HG03064 (cell line): ENCODE results near the gene CELA3B.
"Not testable (repeated sequence)": the region's sequence is repeated elsewhere in the genome, so short reads cannot be mapped to it uniquely, and the experiment has no call there.

Source experiments
- ATAC-seq: cut with Tn5 transposase; IDR thresholded peaks from one replicate; pipeline ENCODE4 v1.9.1; 2021; ENCODE audit warnings: low read depth; ENCODE audit not compliant: unreplicated experiment

Gene CELA3B

DNA sequence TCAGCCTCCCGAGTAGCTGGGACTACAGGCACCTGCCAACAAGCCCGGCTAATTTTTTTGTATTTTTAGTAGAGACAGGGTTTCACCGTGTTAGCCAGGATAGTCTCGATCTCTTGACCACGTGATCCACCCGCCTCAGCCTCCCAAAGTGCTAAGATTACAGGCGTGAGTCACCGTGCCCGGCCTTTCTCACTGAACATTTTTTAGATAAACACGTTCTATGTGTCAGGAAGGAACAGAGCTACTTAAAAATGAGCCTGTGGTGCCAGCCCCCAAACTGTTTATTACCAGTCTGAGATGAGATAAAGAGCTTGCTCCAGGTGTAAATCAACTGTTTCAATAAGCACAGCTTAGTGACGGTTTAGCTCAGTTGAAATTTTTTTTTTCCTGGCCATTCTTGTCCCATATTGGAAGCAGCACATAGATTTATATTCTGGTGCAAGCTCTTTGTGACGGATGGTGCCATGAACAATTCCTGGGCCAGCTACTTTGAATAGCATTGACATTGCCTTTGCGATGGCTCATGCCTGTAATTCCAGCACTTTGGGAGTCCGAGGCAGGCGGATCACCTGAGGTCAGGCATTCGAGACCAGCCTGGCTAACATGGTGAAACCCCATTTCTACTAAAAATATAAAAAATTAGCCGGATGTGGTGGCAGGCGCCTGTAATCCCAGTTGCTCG lies 33.7 kb upstream of the CELA3B start:
- not testable (repeated sequence) for ATAC-seq

DNA sequence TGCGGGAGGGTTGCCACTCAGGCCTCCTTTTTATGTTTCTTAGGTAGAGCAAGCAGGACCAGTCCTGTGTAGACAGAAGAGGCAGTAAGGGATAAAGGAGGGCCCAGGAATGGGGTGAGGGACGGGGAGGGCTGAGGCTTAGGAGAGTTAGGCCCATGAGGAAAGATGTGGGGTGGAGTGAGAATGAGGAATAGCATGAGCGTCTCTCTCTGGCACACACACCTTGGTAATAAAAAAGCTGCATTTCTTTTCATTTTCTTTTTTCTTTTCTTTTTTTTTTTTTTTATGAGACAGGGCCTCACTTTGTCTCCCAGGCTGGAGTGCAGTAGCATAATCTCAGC lies 32.1 kb upstream of the CELA3B start:
- no peak for ATAC-seq

GRCh38 chr1:21946836-21947587 lies 29.8 kb upstream of the CELA3B start:
- ATAC-seq, result no peak

GRCh38 chr1:21950734-21951133 lies 26.1 kb upstream of the CELA3B start:
- no peak for ATAC-seq

GRCh38 chr1:21951226-21951870 lies 25.5 kb upstream of the CELA3B start:
- no peak for ATAC-seq

DNA sequence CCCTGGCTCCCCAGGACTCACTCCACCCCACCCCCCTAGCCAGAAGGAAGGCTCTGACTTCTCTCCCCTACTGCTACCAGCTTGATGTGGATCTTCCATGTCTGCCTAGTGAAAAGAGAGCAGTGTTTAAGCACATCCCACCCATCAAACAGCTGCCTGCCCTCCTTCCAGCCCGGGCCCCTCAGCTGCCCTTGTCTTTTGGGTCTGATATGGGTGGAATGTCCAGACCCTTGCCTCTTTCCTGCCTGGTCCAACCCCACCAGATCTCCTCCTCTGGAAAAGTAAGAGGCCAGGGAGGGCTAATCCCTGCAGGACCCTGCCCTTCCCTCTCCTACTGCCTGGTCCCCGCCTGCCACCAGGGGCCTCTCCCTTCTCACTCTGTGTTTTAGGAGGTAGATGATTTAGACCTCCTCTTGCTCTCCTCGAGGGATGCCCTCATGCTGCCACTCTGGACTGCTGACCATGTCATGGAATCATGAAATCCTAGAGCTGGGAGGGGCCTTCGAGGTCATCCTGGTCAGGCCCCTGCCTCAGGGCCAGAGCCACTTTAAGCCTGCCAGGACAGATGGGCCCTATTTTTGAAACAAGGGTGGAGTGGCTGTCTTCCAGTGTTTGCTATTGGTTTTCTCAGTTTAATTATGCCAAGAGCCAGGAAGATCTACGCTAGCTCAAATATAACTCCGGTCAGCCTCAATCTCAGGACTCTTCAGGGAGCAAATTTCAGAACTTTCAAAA lies 23.9 kb upstream of the CELA3B start:
- ATAC-seq, result no peak

DNA sequence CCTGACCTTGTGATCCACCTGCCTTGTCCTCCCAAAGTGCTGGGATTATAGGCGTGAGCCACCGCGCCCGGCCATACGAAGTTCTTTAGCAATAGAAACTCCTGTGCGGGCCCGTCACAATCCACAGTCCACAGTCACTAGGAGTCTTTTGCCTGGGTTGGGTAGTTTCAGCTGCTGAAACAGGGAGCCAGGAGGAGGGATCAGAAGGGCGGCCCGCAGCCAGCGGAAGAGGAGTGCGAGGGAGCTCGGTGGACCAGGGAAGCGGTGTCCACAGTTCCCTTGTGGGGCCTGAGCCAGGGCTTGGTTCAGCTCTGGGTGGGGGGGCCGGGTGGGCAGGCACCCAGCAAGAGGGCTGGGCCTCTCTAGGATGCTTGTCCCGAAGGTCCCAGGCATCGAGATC lies 21.8 kb upstream of the CELA3B start:
- no peak for ATAC-seq

GRCh38 chr1:21955501-21956281 lies 21.1 kb upstream of the CELA3B start:
- no peak for ATAC-seq

- ATAC-seq, result no peak
These were observed 19.9 kb upstream of the CELA3B start for GRCh38 chr1:21956720-21957552.

DNA sequence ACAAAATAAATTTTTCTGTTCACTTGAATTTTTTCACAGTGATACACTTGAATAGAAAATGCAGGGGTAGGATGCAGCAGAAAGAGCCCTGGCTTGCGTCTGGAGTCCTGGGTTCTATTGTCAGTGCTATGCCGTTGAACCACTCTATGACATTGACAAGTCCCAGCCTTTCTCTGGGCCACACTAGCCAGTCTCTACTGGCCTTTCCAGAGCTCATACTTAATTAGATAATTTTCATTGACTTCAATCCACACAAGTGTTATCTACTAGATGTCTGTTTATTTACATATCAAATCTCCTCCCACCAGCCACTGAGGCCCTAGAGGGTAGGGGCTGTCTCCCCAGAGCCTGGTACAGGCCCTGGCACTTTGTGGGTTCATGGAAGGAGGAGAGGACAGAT lies 15.5 kb upstream of the CELA3B start:
- ATAC-seq, result no peak

GRCh38 chr1:21961799-21962198 lies 15.0 kb upstream of the CELA3B start:
- ATAC-seq, result no peak

- ATAC-seq, result no peak
These were observed 13.2 kb upstream of the CELA3B start for GRCh38 chr1:21963477-21964217.

GRCh38 chr1:21966247-21967000 lies 10.4 kb upstream of the CELA3B start:
- no peak for ATAC-seq

- not testable (repeated sequence) for ATAC-seq
These were observed 9.6 kb upstream of the CELA3B start for GRCh38 chr1:21967216-21967615.

- not testable (repeated sequence) for ATAC-seq
These were observed 7.8 kb upstream of the CELA3B start for GRCh38 chr1:21969066-21969465.

DNA sequence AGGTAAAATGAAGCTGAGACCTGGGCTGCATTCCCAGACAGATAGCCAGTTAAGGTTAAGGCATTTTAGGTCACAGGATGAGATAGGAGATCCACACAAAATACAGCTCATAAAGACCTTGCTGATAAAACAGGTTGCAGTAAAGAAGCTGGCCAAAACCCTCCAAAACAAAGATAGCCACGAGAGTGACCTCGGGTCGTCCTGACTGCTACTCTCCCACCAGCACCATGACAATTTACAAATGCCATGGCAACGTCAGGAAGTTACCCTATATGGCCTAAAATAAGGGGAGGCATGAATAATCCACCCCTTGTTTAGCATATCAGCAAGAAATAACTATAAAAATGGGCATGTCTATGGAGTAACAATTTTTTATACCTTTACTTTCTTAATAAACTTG lies 6.3 kb upstream of the CELA3B start:
- ATAC-seq, result not testable (repeated sequence)

GRCh38 chr1:21972973-21973441 lies 3.8 kb upstream of the CELA3B start:
- ATAC-seq, result not testable (repeated sequence)

DNA sequence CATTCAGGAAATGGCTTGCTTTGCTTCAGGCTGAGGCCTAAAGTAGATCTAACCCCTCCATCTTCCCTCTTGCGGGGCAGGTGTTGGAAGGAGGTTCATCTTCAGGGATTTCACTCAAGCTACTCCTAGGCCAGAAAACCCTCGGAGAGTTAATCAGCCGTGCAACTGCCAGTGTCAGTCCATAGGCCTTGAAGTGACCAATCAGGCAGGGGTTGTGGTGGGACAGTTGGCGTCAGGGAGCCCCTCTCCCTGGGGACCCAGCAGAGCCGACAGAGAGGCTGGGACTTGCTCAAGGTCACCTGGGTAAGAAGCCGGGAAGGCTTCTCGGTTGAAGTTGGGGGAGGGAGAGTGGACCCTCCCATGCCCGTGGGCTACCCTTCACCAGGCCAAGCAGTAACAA lies 2.9 kb upstream of the CELA3B start:
- not testable (repeated sequence) for ATAC-seq
